ENCODE measurements around the gene SCO2. TPM values are rescaled to one million over a fixed set of nuclear protein-coding genes. Genes with fewer than 3 reads are reported as not detected.

Gene SCO2
- total and polyA plus RNA-seq, 10 of the 15 experiments (the other 5 are each of a cell fraction or from before 2014, with no cell fraction given) = 0.18 to 16.0 (median 2.4) TPM; not detected in 1

DNA sequence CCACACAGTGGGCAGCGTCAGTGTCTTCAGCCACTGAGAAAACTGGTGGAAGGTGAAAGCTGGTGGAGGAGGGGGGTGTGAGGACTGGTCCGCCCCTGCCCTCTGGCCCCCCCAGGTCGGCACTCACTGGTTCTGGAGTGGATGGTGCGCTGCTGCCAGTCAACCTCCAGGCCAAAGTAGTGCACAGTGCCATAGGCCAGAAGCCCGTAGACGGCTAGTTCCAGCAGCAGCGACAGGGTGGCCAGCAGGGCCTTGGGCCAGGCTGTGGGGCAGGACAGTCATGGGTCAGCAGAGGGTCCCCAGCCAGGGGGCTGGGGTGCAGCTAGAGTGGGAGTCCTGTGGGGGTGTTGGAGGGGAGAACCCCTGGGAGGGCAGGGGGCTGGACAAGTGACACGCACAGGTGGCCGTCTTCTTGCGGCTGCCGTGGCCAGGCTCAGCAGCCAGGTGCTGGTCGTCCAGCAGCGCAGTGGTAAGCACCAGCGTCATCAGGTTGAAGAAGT, 20.1 kb downstream of the SCO2 start:
- WGBS (ENCODE audit: insufficient coverage, insufficient replicate concordance, low lambda C conversion rate, missing lambda C conversion rate) = 91% methylated on average over 14 of the region's 14 CpGs
- in situ Hi-C loops (cut with MboI) = no loop called here
- Histone ChIP-seq H3K27ac (ENCODE audit: control insufficient read depth, insufficient read depth) (no peak overlapping the region), H2AFZ (ENCODE audit: control insufficient read depth, low read depth, low read length) (no peak overlapping the region), H3K4me2 (ENCODE audit: control insufficient read depth, insufficient read depth) (no peak overlapping the region), H4K20me1 (ENCODE audit: control insufficient read depth, insufficient read depth) (no peaks in the 10 kb centered on the region), H3K4me3 (no peak overlapping the region), H3K27me3 (replicated peaks in 1 of 2; ENCODE audit: control insufficient read depth in 2 of 2, insufficient read depth in 2 of 2, low read length in 1 of 2) (no peaks in the 10 kb centered on the region), H3K9me3 (replicated peaks; ENCODE audit: control insufficient read depth, insufficient read depth, low read length) (no peaks in the 10 kb centered on the region), H3K79me2 (ENCODE audit: control insufficient read depth, insufficient read depth, low read length) (peaks cover 31% of the 10 kb centered on the region), H3K9ac (ENCODE audit: control insufficient read depth, insufficient read depth, low read length) (no peak overlapping the region), H3K36me3 (ENCODE audit: control insufficient read depth in 2 of 2, insufficient read depth in 2 of 2, low read length in 1 of 2) (peaks cover 4 to 8% of the 10 kb centered on the region in 2 experiments; a peak in 3 of 4 replicates), H3K4me1 (ENCODE audit: control insufficient read depth, insufficient read depth, low read length) (peaks cover 9% of the 10 kb centered on the region)
- FAIRE-seq (no peak), ATAC-seq (no peak), DNase-seq (ENCODE audit: low read depth, low spot score) (no peak)
- ChIA-PET RAD21 (ENCODE audit: unreplicated experiment) (no interaction called here), SMC1A (ENCODE audit: uncharacterized antibody, unreplicated experiment) (no interaction called here), CTCF (no interaction called here), POLR2A (no interaction called here)
- 0 out of 2 replicates have a peak, but pooled peaks have one; percentile 2 for TF ChIP-seq POLR2A (IDR thresholded peaks at IDR 0.05; ENCODE audit: low read depth, low read length)
- no peak for TF ChIP-seq HCFC1 (IDR thresholded peaks at IDR 0.05; ENCODE audit: low read length)
- no TSS peak for BruUV-seq (replicated peaks)
- intact Hi-C loops (cut with micrococcal nuclease; ENCODE audit: unreplicated experiment) = no loop called here

DNA sequence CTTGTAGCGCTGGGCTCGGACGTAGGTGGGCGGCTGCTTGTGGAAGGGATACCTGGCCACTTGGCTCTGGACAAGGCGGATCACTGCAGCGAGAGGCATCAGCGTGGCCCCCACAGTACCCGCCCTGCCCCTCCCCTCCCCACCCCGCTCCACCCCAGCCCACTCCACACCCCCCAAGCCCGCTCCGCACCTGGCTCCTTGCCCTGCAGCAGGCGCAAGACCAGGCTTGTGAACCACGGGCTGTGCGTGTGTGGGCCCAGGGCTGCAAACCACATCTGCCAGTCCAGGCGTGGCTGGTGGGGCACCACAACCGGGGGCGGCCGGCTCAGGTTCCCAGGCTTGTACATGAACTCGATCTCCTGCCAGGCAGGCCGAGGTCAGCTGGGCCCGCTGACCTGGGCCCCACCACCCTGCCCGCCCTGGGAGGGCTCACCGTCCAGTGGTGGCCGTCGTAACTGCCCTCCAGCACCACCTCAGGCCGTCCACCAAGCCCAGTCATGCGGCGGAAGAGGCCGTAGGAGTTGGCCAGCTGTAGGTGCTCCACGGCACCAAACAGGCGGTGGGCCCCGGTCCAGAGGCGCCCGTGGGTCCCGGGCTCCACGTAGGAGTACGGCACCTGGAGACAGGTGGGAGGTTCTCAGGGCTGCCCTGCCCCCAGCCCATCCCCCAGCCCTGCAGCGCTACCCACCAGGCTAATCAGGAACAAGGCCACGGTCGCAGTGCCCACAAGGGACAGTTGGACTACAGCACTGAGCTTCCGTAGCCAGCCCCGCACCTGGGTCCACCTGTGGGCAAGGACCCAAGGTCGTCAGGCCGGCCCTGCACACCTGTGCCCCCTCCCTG, 20.8 kb downstream of the SCO2 start:
- ChIA-PET CTCF (no interaction called here), POLR2A (no interaction called here), RAD21 (ENCODE audit: unreplicated experiment) (no interaction called here), SMC1A (ENCODE audit: uncharacterized antibody, unreplicated experiment) (no interaction called here)
- Histone ChIP-seq H2AFZ (ENCODE audit: control insufficient read depth, low read depth, low read length) (no peak overlapping the region), H3K4me1 (ENCODE audit: control insufficient read depth, insufficient read depth, low read length) (peaks cover 9% of the 10 kb centered on the region), H3K4me2 (ENCODE audit: control insufficient read depth, insufficient read depth) (no peak overlapping the region), H3K79me2 (ENCODE audit: control insufficient read depth, insufficient read depth, low read length) (peaks cover 27% of the 10 kb centered on the region), H4K20me1 (ENCODE audit: control insufficient read depth, insufficient read depth) (no peaks in the 10 kb centered on the region), H3K36me3 (ENCODE audit: control insufficient read depth in 2 of 2, insufficient read depth in 2 of 2, low read length in 1 of 2) (peaks cover 4 to 8% of the 10 kb centered on the region in 2 experiments; a peak in 3 of 4 replicates), H3K4me3 (no peak overlapping the region), H3K9ac (ENCODE audit: control insufficient read depth, insufficient read depth, low read length) (no peak overlapping the region), H3K27ac (ENCODE audit: control insufficient read depth, insufficient read depth) (no peak overlapping the region), H3K9me3 (replicated peaks; ENCODE audit: control insufficient read depth, insufficient read depth, low read length) (no peaks in the 10 kb centered on the region), H3K27me3 (replicated peaks in 1 of 2; ENCODE audit: control insufficient read depth in 2 of 2, insufficient read depth in 2 of 2, low read length in 1 of 2) (no peaks in the 10 kb centered on the region)
- DNase-seq (ENCODE audit: low read depth, low spot score) = no peak
- no peak for ATAC-seq
- no peak for TF ChIP-seq TCF7 (IDR thresholded peaks at IDR 0.05; ENCODE audit: borderline replicate concordance)
- TF ChIP-seq CEBPB (IDR thresholded peaks at IDR 0.05; ENCODE audit: borderline replicate concordance in 1 of 2, low read depth in 2 of 2, low read length in 2 of 2) = no peak
- no peak for TF ChIP-seq HDAC2 (IDR thresholded peaks at IDR 0.05)
- TF ChIP-seq GATAD2B (conservative IDR thresholded peaks at IDR 0.05; ENCODE audit: low read depth) = no peak
- TF ChIP-seq TARDBP (IDR thresholded peaks at IDR 0.05; ENCODE audit: borderline replicate concordance) = no peak
- TF ChIP-seq, protein P1, sequence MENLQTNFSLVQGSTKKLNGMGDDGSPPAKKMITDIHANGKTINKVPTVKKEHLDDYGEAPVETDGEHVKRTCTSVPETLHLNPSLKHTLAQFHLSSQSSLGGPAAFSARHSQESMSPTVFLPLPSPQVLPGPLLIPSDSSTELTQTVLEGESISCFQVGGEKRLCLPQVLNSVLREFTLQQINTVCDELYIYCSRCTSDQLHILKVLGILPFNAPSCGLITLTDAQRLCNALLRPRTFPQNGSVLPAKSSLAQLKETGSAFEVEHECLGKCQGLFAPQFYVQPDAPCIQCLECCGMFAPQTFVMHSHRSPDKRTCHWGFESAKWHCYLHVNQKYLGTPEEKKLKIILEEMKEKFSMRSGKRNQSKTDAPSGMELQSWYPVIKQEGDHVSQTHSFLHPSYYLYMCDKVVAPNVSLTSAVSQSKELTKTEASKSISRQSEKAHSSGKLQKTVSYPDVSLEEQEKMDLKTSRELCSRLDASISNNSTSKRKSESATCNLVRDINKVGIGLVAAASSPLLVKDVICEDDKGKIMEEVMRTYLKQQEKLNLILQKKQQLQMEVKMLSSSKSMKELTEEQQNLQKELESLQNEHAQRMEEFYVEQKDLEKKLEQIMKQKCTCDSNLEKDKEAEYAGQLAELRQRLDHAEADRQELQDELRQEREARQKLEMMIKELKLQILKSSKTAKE (IDR thresholded peaks at IDR 0.05; ENCODE audit: low read depth, poor library complexity, severe bottlenecking) = no peak
- in situ Hi-C loops (cut with MboI) = no loop called here
- BruUV-seq (replicated peaks) = no TSS peak
- intact Hi-C loops (cut with micrococcal nuclease; ENCODE audit: unreplicated experiment) = no loop called here
- no peak for FAIRE-seq
- 85% methylated on average over 37 of the region's 44 CpGs for WGBS (ENCODE audit: insufficient coverage, insufficient replicate concordance, low lambda C conversion rate, missing lambda C conversion rate)

All from GM12878 (cell line).